ENCODE results near the gene MSH3.

GRCh38 chr5:80790698-80791097, 136.2 kb downstream of the MSH3 start:
- TF ChIP-seq KLF16 (tag by site-specific recombination; IDR thresholded peaks at IDR 0.05) (no peak), CTCF (tag by site-specific recombination; IDR thresholded peaks at IDR 0.05) (no peak), SALL2 (tag by site-specific recombination; IDR thresholded peaks at IDR 0.05; ENCODE audit: borderline replicate concordance) (no peak), ZBTB48 (tag by site-specific recombination; IDR thresholded peaks at IDR 0.05) (no peak), TSHZ1 (tag by site-specific recombination; IDR thresholded peaks at IDR 0.05; ENCODE audit: borderline replicate concordance) (no peak), PATZ1 (tag by site-specific recombination; IDR thresholded peaks at IDR 0.05) (no peak), ZNF777 (tag by site-specific recombination; IDR thresholded peaks at IDR 0.05; ENCODE audit: borderline replicate concordance) (no peak)

Measured in HEK293 (cell line).